ENCODE measurements around the gene LRRC43.

Gene LRRC43

GRCh38 chr12:122228092-122228491 is 45.2 kb downstream of the LRRC43 start:
- no peak for DNase-seq

DNA sequence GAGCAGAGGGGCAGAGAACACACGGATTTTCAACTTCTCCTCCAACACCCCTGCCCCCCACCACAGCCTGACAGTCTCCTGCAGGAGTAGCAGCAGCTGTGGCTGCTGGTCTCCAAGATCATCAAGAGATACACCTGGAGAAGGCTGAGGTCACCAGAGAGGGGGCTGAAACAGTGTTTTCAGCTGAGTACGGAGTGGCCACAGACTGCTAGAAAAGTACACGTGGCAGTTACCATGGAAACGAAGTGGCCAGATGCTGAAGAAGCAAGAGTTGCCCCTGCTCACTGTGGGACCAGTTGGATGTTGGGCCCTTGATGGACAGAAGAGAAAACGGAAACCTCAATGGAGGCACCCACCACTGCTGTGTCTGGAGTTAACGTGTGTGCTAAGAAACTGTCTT is 47.9 kb downstream of the LRRC43 start:
- no peak for DNase-seq

DNA sequence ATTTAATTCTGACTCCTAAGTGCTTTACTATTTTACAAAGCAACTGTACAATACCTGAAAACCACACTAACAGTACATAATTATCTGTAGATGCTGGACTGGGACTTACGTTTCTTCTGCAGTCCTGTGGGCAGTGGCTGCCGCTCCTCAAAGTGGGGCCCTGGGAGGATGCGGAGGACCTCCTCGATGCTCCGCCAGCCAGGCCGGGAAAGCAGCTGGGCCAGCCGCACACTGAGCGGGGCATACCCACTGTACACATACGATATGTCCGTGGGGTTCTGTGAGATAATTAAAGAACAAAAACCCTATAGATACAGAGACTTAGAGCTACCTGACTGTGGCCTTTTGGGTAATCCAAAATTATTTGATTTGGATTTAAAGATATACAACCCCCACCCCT is 49.8 kb downstream of the LRRC43 start:
- DNase-seq = no peak

DNA sequence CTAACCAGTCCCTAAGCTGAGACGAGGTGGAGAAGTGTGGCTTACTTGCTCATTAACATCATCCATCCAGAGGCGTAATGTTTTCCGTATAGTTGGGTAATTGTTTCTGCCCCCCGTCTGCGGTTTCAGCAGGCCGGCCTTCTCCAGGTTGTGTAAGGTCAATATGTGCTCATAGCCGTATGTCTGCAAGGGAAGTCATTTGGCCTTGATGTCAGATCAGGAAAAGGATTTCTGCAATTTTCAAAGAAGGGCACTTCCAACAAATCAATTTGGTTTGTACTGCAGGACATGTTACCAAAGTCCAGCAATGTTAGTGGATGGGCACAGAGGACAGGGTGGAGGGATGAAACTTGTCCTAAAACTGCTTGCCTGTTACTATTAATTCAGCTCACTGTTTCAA is 52.8 kb downstream of the LRRC43 start:
- no peak for DNase-seq

- no peak for DNase-seq
These were observed 55.9 kb downstream of the LRRC43 start for GRCh38 chr12:122238861-122239260.

DNA sequence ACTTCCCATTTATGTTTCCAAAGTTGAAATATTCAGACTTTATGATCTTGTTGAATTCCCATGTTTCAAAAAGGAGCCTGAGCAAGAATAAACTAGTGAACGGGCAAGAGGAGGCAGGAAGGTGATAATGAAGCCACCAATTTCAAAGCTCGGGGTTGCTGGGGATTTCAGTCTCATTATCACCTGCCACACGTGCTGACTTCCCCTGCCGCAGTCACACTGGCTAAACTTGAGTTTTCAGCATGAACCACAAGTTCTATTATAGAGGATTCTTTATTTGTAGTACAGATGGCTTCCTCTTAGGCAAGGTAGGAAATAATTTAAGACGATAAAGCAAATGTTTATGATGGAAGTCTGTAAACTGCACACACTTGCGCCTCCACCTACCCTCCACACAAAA is 61.0 kb downstream of the LRRC43 start:
- DNase-seq = no peak

DNA sequence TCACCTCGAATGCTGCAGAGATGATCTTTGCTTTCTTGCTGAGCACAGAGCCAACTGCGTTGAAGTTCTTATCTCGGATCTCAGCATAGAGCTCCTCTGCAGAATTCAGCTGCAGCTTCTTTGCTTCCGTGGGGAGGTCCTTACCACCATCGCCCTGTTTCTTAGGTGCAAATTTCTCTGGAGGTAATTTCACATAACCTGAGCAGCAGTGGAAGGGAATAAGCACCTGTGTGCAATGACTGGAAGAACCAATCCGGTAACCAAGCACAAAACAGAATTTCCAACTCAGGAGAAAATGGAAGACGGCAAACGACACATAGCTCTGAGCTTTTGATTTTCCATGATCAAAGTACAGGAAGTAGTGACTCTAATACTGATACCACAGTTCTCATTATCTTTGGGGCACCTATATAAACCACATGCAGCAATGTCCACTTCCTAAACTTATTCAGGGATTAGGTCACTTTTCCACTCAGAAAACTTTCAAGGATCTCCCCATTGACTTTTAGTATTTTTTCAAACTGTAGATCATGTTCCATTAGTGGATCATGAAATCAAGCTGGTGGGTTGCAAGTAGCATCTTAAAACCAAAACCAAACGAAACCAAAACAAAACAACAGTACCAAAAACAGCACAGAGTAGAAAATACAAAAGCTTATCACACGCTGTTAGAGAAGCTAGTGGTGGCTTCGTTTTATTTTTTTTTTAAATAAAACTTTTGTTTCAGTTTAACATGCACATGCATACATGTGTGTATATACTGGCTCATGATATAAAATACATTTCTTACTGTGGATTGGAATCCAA is 61.8 kb downstream of the LRRC43 start:
- no peak for DNase-seq

GRCh38 chr12:122245553-122245952 is 62.6 kb downstream of the LRRC43 start:
- no peak for DNase-seq

DNA sequence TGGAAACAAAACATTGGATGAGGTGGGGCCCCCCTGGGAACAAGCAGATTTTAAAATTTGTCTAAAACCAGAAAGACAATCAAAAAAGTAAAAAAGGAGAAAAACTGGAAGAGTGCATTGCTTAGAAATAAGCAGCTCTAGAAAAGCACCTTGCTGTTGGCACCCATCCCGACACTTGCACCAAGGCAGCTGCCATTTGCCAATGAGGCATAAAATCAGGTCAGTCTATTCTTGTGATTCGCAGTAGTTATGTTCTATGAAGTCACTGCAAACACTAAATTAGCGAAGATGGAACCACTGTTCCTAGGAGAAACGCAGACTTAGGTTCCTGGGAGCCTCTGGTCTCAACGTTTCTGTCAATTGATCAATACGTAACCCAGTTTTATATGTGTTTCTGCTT is 67.1 kb downstream of the LRRC43 start:
- DNase-seq = no peak

- DNase-seq = no peak
These were observed 67.6 kb downstream of the LRRC43 start for GRCh38 chr12:122250536-122250935.

Data from stimulated activated CD4-positive, alpha-beta T cell treated with anti-CD3 and anti-CD28 coated beads, Interleukin-15, amount 100 ng/mL, for 24 hours (primary cell).